HepG2 (cell line): ENCODE data around the gene CLDN20.

Experiments used
- CTCF ChIP-seq: sonication (generic); formaldehyde crosslinking; IDR thresholded peaks from 2 replicates; pipeline ENCODE4 v1.5.0; 2020; ENCODE audit warnings: mild to moderate bottlenecking, missing genetic modification reagents, moderate library complexity
- GABPA ChIP-seq, 2 experiments: IDR thresholded peaks; 2 replicates each; pipeline ENCODE4 v1.6.1; 2011 to 2016; ENCODE audit warnings: low read depth in 2 of 2, low read length in 1 of 2, missing biosample characterization in 1 of 2, missing genetic modification characterization in 1 of 2
- KLF16 ChIP-seq, 2 experiments: sonication (generic) in 1 of 2; formaldehyde crosslinking in 1 of 2; IDR thresholded peaks; 2 replicates each; pipeline versions ENCODE4 v1.6.1 to v1.8.0; 2016 to 2023; ENCODE audit warnings: missing genetic modification reagents in 2 of 2, missing compliant biosample characterization in 1 of 2
- MXI1 ChIP-seq: IDR thresholded peaks from 3 replicates; pipeline ENCODE4 v1.6.1; 2012; ENCODE audit warnings: low read depth, low read length, inconsistent platforms, borderline replicate concordance
- STAG1 ChIP-seq: sonication (generic); formaldehyde crosslinking; IDR thresholded peaks from 2 replicates; pipeline ENCODE4 v1.4.0; 2020; ENCODE audit warnings: missing genetic modification reagents

DNA sequence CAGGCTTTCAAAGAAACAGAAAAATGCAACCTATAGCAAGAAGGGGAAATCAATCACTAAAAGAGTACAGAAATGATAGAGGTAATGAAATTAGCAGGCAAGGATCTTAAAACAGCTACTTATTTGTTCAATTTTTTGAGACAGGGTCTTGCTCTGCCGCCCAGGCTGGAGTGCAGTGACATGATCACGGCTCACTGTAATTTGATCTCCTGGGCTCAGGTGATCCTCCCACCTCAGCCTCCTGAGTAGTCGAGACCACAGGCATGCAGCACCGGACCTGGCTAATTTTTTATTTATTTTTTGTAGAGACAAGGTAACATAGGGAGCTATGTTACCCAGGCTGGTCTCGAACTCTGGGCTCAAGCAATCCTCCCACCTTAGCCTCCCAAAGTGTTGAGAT lies 28.9 kb downstream of the CLDN20 start:
- no peak for TF ChIP-seq KLF16 (CRISPR knock-in tag; IDR thresholded peaks at IDR 0.05)
- no peak for TF ChIP-seq CTCF (CRISPR knock-in tag)
- no peak for TF ChIP-seq GABPA (IDR thresholded peaks at IDR 0.05; ENCODE audit: low read depth, low read length)
- TF ChIP-seq GABPA (CRISPR knock-in tag; IDR thresholded peaks at IDR 0.05; ENCODE audit: low read depth), result no peak
- no peak for TF ChIP-seq STAG1 (CRISPR knock-in tag)
- TF ChIP-seq MXI1, result no peak
